ENCODE measurements around the gene GPBAR1. TPM values are rescaled to one million over a fixed set of nuclear protein-coding genes. Genes with fewer than 3 reads are reported as not detected.

The GPBAR1 gene
- total and polyA plus RNA-seq, 9 of the 15 experiments (the other 6 are each of a cell fraction or from before 2014, with no cell fraction given), result not detected

DNA sequence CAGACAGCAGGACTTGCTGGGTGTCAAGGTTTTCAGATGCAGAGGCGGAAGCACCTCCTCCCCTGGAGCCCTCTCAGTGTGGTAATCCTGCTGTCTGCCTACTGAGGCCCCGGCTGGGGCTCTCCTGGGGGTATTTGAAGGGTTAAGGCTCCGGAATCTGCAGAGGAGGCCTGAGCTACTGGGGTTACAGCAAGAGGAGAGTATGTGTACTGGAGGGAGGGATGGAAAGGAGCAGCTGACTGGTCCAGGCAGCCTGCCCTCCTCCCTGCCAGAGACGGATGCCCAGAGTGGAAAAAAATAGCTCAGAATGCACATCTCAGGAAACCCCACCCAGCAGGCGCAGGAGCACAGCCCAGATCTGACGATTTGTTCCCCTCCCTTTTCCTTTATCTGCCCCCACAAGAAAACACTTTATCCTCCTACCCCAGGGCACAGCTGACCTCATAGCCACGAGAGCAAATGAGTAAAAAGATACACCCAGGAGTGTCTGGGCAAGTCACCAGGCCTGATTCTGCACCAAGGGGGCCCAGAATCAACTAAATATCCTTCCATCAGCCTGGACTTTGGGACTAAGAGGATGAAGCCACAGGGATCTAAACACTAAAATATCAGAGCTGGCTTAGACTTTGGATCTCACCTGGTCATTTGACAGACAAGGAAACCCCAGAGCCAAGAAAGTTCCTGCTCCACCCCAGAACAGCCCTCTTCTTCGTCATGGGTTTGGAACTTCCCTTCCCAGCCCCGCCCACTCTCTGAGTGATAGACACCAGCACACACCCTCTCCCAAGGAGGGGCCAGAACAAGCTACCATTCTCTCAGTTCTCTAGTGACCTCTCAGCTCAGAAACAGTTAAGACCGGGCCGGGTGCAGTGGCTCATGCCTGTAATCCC, 26.0 kb downstream of the GPBAR1 start (continued):
- TF ChIP-seq CBFB (CRISPR knock-in tag; IDR thresholded peaks at IDR 0.05) (no peak), HLTF (IDR thresholded peaks at IDR 0.05) (no peak), ZNF583 (CRISPR knock-in tag; IDR thresholded peaks at IDR 0.05) (no peak), LARP7 (IDR thresholded peaks at IDR 0.05) (no peak), ZSCAN32 (CRISPR knock-in tag; IDR thresholded peaks at IDR 0.05) (no peak), ZNF384 (IDR thresholded peaks at IDR 0.05; ENCODE audit: low read depth, low read length) (no peak), FOSL1 (tag; conservative IDR thresholded peaks at IDR 0.05) (peak; percentile 41; the same call in 1 of the 2 replicates), L3MBTL2 (IDR thresholded peaks at IDR 0.05) (no peak), ZBTB17 (CRISPR knock-in tag; IDR thresholded peaks at IDR 0.05) (no peak), MAZ (CRISPR knock-in tag; conservative IDR thresholded peaks at IDR 0.05 in 1 of 2, IDR thresholded peaks at IDR 0.05 in 1 of 2) (peak in 1 of 2 experiments; percentile 22; a peak in 1 of 4 replicates), NR2C2 (CRISPR knock-in tag; IDR thresholded peaks at IDR 0.05) (no peak), NR2C2 (tag; IDR thresholded peaks at IDR 0.05) (no peak), CBFA2T2 (conservative IDR thresholded peaks at IDR 0.05) (peak; percentile 71), ZNF586 (CRISPR knock-in tag; conservative IDR thresholded peaks at IDR 0.05) (no peak), ASH1L (IDR thresholded peaks at IDR 0.05; ENCODE audit: borderline replicate concordance, low read depth, partially characterized antibody) (no peak), ZNF76 (CRISPR knock-in tag; IDR thresholded peaks at IDR 0.05; ENCODE audit: borderline replicate concordance) (no peak)
- TF ChIP-seq, protein P1, sequence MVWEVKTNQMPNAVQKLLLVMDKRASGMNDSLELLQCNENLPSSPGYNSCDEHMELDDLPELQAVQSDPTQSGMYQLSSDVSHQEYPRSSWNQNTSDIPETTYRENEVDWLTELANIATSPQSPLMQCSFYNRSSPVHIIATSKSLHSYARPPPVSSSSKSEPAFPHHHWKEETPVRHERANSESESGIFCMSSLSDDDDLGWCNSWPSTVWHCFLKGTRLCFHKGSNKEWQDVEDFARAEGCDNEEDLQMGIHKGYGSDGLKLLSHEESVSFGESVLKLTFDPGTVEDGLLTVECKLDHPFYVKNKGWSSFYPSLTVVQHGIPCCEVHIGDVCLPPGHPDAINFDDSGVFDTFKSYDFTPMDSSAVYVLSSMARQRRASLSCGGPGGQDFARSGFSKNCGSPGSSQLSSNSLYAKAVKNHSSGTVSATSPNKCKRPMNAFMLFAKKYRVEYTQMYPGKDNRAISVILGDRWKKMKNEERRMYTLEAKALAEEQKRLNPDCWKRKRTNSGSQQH (CRISPR knock-in tag; IDR thresholded peaks at IDR 0.05), result no peak

Data from K562 (cell line).